Neural cell (in vitro differentiated cells): Measurements from ENCODE around the gene PLAU. TPM values are rescaled to one million over a fixed set of nuclear protein-coding genes. Genes with fewer than 3 reads are reported as not detected.

Source experiments
- polyA plus RNA-seq: library from polyadenylated mRNA; depleted of rRNA; stranded (reverse); fragments of >200 nt; gene quantifications from 2 replicates; pipeline ENCODE4 v1.2.3, GENCODE V29; 2014

PLAU gene
- polyA plus RNA-seq, 1 donor from 2014 or later: 1.1 TPM

Other genes starting within 250 kb of the PLAU start
- 6.5 and 8.2 TPM in 2 replicates for gene AGAP5, start 213.0 kb upstream of the PLAU start, polyA plus RNA-seq
- 43.0 and 44.8 TPM in 2 replicates for gene SEC24C, start 166.8 kb upstream of the PLAU start, polyA plus RNA-seq
- 82.5 and 88.8 TPM in 2 replicates for gene CHCHD1, start 129.1 kb upstream of the PLAU start, polyA plus RNA-seq
- 69.1 and 83.2 TPM in 2 replicates for gene ZSWIM8, start 125.5 kb upstream of the PLAU start, polyA plus RNA-seq
- gene NDST2, start 99.5 kb upstream of the PLAU start, polyA plus RNA-seq: 10.5 and 18.1 TPM in 2 replicates
- 55.4 and 69.8 TPM in 2 replicates for gene CAMK2G, start 36.6 kb upstream of the PLAU start, polyA plus RNA-seq
- 11.2 and 17.8 TPM in 2 replicates for gene VCL, start 87.0 kb downstream of the PLAU start, polyA plus RNA-seq
- 26.7 and 28.1 TPM in 2 replicates for gene AP3M1, start 239.7 kb downstream of the PLAU start, polyA plus RNA-seq
- 15.3 and 19.5 TPM in 2 replicates for gene ADK, start 240.1 kb downstream of the PLAU start, polyA plus RNA-seq